GM18526 (cell line): ENCODE results near the gene WDR83.

Source experiments
- POLR2A ChIP-seq: IDR thresholded peaks from 3 replicates; pipeline ENCODE4 v1.6.1; 2011; ENCODE audit not compliant: insufficient read length; ENCODE audit errors: extremely low read depth

WDR83 gene

DNA sequence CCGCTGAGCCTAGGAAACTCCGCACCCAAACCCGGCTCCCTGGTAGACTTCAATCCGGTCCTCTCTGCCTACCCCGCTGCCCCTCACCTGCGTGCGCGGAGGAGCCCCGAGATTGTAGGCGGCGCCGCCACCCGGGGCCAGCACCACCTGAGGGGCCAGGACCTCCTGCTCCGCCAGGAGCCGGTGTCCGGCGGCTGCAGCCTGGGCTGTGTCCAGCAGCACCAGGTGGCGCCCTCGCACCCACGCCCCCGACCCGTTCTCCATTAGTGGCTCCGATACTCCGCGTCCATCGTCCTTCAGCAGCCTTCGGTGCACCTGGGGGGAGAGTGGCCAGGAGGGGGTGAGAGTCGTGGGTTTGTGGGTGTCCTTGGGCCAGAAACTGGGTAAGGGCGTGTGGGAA lies 18.5 kb upstream of the WDR83 start:
- no peak for TF ChIP-seq POLR2A

DNA sequence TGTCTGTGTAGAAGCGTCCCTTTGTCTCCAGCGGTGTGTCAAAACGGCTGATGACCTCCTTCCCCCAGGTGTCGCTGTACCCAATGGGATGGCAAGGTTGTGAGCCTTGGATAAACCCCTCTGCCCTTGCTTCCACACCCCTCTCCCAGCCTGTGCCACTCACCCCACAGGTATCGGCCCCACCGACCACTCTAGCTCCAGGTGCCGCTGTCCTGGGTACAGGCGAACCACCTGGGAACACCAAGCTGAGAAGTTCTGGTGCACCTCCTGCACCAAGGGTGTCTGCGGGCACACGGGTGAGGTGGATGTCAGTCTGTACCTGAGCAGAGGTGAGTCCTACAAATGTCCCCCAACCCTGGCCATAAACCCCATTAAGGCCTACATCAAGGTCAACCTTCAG lies 16.7 kb upstream of the WDR83 start:
- TF ChIP-seq POLR2A: no peak

DNA sequence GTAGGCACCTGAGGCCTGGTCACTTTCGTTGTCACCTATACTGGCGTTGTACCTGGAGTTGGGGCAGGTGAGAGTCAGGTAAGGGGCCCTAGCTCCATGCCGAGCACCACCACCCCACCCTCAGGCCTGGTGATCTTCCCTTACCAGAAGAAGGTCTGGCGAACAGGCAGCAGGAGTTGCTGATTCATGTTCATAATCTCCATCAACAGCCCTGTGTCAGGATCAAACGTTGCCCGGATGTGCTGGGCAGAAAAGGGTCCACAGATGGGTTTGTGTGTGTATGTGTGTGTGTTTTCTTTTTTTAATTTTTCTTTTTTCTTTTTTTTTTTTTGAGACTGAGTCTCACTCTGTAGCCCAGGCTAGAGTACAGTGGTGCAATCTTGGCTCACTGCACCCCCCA lies 14.4 kb upstream of the WDR83 start:
- TF ChIP-seq POLR2A: no peak

DNA sequence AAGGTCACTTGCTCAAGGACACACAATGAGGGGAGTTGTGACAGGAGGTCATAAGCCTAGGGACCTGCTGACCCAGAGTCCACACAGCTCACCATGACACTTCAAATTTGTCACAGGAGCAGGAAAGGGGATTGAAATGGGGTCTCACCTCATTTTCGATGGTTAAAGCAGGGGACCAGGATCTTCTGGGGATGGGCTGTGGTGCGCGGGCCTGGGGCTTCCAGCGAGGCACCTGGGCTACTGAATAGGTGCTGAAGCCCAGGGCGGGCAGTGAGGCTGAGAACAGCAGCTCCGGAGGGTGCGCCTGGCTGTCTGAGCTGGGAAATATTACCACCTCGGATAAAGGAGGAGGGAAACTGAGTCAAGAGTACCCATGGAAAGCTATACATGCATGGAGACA lies 11.1 kb upstream of the WDR83 start:
- no peak for TF ChIP-seq POLR2A

DNA sequence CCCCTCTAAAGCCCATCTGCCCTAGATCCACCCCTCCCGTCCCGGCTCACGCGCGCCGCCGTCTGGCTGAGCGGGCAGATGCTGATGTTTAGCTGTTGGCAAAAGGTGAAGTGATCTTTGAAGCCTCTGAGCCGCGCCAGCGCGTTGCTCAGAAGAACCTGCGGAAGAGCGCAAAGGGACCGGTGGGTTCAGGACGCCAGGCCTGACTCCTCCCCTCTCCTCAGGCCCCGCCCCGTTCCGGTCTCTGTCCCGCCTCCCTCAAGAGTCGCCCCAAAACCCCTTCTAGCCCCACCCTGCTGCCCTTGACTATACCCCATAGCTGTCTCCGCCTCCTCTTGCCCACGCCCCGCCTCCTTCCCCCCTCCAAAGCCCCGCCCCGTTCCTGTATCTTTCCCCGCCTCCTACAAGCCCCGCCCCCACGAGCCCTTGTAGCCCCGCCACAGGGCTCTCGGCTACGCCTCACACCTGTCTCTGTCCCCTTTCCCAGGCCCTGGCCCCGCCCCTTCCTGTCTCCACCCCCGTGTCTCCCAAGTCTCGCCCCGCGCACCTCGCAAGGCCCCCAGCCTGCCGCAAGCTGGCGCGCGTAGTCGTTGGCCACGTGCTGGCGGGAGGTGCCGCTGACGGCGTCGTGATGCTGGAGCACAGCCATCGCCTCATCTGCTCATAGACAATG lies 9.6 kb upstream of the WDR83 start:
- TF ChIP-seq POLR2A: no peak

DNA sequence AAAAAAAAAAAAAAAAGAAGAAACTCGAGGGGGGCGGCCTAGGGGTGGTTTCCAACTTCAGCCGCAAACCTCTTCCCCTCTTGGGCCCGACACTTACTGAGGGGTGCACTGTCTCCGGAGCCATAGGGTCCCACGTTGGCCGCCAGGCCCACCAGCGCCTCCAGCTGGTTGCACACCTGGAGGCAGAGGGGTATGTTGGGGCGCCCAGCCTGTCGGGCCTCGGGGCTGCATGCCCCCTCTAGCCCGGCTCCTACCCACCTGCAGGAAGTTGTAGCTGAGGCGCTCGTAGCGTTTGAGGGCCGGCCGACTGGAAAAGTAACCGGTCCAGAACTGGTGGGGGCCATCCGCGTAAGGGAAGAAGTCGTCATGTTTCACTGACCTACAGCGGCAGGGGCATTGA lies 8.6 kb upstream of the WDR83 start:
- TF ChIP-seq POLR2A: no peak

DNA sequence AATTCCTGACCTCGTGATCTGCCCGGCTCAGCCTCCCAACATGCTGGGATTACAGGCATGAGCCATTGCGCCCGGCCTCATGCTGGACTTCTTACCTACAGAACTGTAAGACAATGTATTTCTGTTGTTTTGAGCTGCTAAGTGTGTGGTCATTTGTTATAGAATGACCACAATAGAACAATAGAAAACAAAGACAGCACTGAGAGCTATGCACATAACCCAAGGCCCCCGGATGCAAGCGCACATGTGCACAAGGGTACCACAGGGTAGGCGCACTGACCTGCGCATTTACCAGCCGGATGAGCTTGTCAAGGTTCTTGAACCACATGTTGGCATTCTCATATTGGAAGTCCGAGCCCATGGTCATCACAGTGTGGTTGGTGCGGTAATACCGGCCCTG lies 5.6 kb upstream of the WDR83 start:
- TF ChIP-seq POLR2A: no peak

DNA sequence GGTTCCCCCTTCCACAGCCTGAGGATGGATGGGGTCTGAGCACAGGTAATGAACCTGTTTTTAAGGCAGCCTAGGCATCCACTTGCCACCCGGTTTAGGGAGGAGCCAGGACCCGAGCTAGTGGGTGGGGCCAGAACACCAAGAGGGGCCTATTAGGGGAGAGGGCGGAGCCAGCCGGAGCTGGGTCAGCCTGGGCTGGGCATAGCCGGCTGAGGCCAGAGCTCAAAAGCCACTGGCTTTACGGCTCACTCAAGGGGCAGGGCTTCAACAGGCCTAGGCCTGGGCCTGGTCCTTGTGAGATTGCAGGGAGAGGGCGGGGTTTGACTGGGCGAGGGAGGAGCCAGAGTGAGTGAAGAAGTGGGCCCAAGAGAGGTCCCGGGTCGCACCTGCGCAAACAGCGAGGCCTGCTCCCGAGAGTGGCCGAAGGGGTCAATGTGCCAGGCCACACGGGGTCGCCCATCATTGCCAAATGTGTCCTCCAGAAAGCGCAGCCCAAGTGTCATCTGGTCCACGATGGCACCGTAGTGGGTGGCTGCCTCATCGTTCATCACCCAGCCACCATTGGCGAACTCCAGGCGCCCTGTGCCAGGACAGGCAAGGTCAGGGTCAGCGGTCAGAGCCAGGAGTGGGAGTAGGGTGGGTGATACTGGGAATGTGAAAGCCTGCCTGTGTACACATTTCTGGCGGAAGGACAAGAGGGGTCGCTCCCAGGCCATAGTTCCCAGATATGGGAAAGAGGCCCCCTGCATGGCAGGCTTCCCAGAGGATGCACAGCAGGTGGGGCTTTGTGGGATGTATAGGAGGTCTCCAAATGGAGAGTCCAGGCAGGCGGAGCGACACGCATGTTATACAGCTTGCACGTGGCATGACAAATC lies 2.0 kb upstream of the WDR83 start:
- TF ChIP-seq POLR2A: no peak

DNA sequence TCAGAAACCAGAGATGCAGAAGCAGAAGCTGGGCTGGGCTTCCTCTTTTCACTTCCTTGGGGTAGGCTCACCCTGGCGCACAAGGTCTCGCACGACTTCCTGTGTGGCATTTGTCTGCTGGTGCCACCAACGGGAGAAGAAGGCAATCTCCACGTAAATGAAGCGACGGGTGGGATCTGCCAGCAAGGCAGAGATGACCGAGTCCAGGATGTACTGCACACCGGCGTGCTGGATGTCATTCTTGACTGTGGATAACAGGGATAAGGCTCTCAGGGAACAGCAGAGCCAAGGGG lies 1.4 kb upstream of the WDR83 start:
- peak; percentile 62 for TF ChIP-seq POLR2A

DNA sequence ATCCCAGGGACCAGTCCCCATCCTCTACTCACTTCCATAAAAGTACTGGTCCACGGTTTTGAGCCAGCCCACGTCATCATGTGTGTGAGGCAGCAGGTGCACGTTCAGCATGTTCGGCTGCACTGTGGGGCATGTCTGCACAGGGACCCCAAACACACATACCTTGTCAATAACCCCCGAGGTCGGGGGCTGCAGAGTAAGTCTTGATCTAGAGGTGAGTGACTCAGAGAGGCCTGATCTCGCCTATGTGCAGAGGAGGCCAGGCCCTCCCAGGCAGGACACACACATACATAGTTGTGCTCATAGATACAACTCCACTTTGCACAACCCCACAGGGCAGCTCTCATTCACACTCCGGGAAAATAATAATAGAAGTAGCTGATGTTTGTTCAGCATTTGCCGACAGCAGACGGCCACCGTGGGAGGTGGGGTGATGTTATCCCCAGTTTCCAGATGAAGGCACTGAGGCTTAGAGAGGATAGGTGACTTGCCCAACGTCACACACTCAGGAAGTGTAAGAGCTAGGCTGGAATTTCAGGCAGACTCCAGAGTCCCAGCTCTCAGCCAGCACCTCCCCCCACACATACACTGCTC lies 839 bp upstream of the WDR83 start:
- TF ChIP-seq POLR2A: no peak

DNA sequence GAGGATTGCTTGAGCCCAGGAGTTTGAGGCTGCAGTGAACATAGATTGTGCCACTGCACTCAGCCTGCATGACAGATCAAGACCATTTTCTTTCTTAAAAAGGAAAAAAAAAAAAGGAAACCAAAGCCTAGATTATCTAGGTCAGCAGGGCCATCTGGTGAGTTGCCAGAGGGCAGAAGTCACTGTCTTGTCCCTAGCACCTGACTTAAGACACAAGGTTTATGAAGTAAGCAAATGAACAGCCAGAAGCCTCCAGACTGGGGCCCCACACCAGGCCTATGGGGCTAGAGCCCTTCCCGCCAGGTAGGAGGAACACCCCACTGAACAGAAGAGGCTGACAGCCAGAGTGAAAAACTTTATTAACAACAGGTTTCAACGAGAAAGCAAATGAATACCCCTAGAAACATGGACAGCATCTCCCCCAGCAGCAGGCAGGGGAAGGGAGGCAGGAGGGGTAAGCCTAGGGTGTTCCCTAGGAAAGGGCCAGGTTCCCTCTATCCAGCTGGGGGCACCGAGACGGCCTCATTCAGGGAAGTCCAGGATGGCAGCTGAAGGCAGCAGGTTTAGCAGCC lies 1.2 kb downstream of the WDR83 start:
- no peak for TF ChIP-seq POLR2A

DNA sequence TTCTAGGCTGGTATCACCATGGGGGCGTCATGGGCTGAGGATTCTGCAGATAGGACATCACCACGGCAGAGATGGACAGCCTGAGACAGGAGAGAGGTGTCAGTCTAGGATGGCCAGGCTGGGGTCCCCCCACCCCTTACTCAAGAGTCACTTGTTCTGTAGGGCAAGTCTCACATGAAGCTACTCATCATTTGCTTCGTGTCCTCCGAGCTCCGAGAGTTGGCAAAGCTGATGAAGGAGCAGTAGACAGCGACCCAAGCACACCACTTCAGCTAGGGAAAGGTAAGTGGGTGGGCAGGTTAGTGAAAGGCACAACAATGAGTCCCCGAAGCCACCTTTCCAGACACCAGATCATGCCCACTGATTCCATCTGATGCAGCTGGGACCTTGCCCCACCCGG lies 1.7 kb downstream of the WDR83 start:
- no peak for TF ChIP-seq POLR2A

DNA sequence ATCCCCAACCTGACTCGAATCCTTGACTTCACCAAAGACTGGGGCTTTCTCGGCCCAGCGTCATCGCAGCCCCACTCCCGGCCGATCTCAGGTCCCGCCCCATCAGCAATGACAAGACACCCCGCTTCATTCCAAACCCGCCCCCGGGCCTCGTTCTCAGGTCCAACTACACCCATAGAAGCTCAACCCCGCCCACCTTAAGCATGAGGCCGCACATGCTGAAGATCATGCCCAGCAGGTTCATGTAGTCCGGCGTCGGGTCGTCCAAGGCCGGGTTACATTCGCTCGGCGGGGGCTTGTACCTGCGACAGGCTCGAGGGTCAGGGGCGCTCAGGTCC lies 2.3 kb downstream of the WDR83 start:
- no peak for TF ChIP-seq POLR2A

DNA sequence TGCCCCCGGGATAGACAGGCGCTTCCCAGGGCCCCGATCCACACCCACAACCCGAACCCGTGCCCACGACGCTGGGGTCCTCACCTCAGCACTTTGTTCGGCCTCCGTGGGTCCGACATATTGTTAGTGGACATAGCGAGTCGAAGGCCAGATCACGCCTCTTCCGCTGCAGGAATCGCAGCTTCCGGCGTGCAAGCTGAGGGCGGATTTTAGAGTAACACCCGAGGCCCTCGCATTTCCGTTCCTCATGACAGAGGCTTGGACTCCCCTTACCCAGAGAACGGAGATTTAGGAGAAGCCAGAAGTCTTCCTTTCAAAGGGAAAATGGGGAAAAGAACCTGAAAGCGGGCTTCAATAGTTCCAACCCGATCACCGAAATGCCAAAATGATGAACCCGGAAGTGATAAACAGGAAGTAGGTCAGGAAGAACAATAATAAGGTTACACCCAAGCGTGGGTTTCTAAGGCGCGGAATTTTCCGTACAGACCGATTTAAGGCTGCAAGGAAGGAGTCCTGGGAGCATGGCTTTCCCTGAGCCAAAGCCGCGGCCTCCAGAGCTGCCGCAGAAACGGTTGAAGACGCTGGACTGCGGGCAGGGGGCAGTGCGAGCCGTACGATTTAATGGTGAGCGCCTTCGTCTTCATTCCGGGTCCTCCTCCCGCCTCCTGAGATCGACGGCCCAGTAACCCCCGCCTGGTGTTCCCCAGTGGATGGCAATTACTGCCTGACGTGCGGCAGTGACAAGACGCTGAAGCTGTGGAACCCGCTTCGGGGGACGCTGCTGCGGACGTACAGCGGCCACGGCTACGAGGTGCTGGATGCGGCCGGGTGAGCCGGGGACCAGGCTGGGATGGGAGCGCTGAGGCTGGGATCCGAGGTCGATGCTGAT lies 2.9 kb downstream of the WDR83 start:
- peak; percentile 65 for TF ChIP-seq POLR2A
